Right ventricle myocardium inferior (tissue), 1 donor: ENCODE results near the gene MUC5AC. TPM values are rescaled to one million over a fixed set of nuclear protein-coding genes. Genes with fewer than 3 reads are reported as not detected.

Experiments
- ATAC-seq: fragments of 200-7000 bp; cut with Tn5 transposase; one replicate; pipeline ENCODE4 v1.9.1; 2020; ENCODE audit warnings: mild to moderate bottlenecking, moderate library complexity
- DNase-seq: peaks from one replicate; pipeline ENCODE4 v3.0.0; 2021; ENCODE audit errors: missing footprints
- intact Hi-C: fragments of 100-400 bp; cut with DNase I; formaldehyde crosslinking; loops from one replicate; pipeline ENCODE4 v1.11.0; 2022
- total RNA-seq: library from RNA; stranded (reverse); fragmentation: NEBNext Ultra II Directional; extraction: Animal tissue kit (Norgen Biotek cat#: 25700); gene quantifications from one replicate; pipeline ENCODE4 v1.2.1, GENCODE V29; 2021
- donor health status: DM: no; HTN: yes; CAD: no; lungs with severe emphysema.

MUC5AC gene
- total RNA-seq, 1 donor from 2014 or later, result not detected

- DNase-seq, result peak; percentile 57
- ATAC-seq, result no peak
- intact Hi-C loops, result no loop called here
Measured at GRCh38 chr11:1227551-1228100, 69.9 kb downstream of the MUC5AC start.

GRCh38 chr11:1228101-1228821, 70.5 kb downstream of the MUC5AC start:
- ATAC-seq (no peak), DNase-seq (peak; percentile 58)
- intact Hi-C loops, result no loop called here

- intact Hi-C loops, result no loop called here
- DNase-seq (peak; percentile 48), ATAC-seq (no peak)
Measured at GRCh38 chr11:1228921-1229451, 71.2 kb downstream of the MUC5AC start.

- intact Hi-C loops, result no loop called here
- DNase-seq, result peak; percentile 68
- ATAC-seq, result no peak
Measured at GRCh38 chr11:1229471-1230120, 71.8 kb downstream of the MUC5AC start.

GRCh38 chr11:1230121-1230455, 72.3 kb downstream of the MUC5AC start:
- DNase-seq (no peak), ATAC-seq (no peak)
- intact Hi-C loops, result no loop called here

GRCh38 chr11:1230456-1231395, 73.0 kb downstream of the MUC5AC start:
- DNase-seq, result peak; percentile 62
- intact Hi-C loops, result no loop called here
- ATAC-seq, result no peak

- DNase-seq (peak; percentile 59), ATAC-seq (no peak)
- intact Hi-C loops, result no loop called here
Measured at GRCh38 chr11:1231396-1232020, 73.8 kb downstream of the MUC5AC start.

- intact Hi-C loops, result no loop called here
- peak; percentile 47 for DNase-seq
- ATAC-seq, result no peak
Measured at GRCh38 chr11:1232021-1232882, 74.5 kb downstream of the MUC5AC start.

- intact Hi-C loops, result no loop called here
- ATAC-seq (no peak), DNase-seq (peak; percentile 41)
Measured at GRCh38 chr11:1232883-1233321, 75.1 kb downstream of the MUC5AC start.

- DNase-seq (peak; percentile 62), ATAC-seq (no peak)
- intact Hi-C loops, result no loop called here
Measured at GRCh38 chr11:1233351-1234053, 75.7 kb downstream of the MUC5AC start.

GRCh38 chr11:1234054-1234720, 76.4 kb downstream of the MUC5AC start:
- intact Hi-C loops, result no loop called here

GRCh38 chr11:1234771-1235305, 77.1 kb downstream of the MUC5AC start:
- DNase-seq (peak; percentile 50), ATAC-seq (no peak)
- intact Hi-C loops, result no loop called here

More at GRCh38 chr11:1234054-1234720, 76.4 kb downstream of the MUC5AC start:
- ATAC-seq (no peak), DNase-seq (peak; percentile 42)

GRCh38 chr11:1235306-1235900, 77.7 kb downstream of the MUC5AC start:
- ATAC-seq (no peak), DNase-seq (peak; percentile 45)
- intact Hi-C loops, result no loop called here

GRCh38 chr11:1235901-1236315, 78.2 kb downstream of the MUC5AC start:
- DNase-seq, result peak; percentile 49

GRCh38 chr11:1236316-1237127, 78.8 kb downstream of the MUC5AC start:
- intact Hi-C loops, result no loop called here
- ATAC-seq (no peak), DNase-seq (peak; percentile 23)

More at GRCh38 chr11:1235901-1236315, 78.2 kb downstream of the MUC5AC start:
- ATAC-seq, result no peak
- intact Hi-C loops, result no loop called here
